Measurements from ENCODE around the gene LUZP4. TPM values are rescaled to one million over a fixed set of nuclear protein-coding genes. Genes with fewer than 3 reads are reported as not detected.
A peak's percentile ranks its signal among the peaks of the same experiment; 100 is the strongest.

The LUZP4 gene, protein sequence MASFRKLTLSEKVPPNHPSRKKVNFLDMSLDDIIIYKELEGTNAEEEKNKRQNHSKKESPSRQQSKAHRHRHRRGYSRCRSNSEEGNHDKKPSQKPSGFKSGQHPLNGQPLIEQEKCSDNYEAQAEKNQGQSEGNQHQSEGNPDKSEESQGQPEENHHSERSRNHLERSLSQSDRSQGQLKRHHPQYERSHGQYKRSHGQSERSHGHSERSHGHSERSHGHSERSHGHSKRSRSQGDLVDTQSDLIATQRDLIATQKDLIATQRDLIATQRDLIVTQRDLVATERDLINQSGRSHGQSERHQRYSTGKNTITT
- not detected for polyA plus RNA-seq (2013)

DNA sequence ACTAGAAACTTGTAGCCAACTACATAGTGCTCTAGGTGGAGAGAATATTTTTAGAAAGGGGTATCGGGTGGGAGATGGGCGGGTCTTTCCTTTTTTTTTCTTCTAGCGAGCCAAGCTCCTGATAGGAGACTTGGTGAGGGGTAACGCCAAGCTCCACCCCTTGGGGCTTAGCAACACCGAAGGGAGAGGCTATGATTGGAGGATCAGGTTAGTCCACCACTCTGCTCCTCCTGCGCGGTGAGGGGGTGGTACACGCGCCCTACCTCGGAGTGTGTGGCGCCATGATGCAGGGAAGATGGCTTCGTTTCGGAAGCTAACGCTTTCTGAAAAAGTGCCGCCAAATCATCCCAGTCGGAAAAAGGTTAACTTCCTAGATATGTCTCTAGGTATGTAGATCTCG is at the start of gene LUZP4:
TSS of gene LUZP4 (plus strand) at position 251 of the 400 bp plus-strand sequence. CDS start at position 296, 45 bp downstream.
- no peaks in the 10 kb centered on the region for H3K36me3 ChIP-seq (ENCODE audit: control insufficient read depth in 4 of 4, insufficient read depth in 4 of 4, low read length in 3 of 4)
- H3K4me3 ChIP-seq (ENCODE audit: control insufficient read depth in 1 of 7, extremely low read depth in 1 of 7, insufficient read depth in 4 of 7, low read depth in 2 of 7, low read length in 6 of 7) = no peak within 1 kb of the TSS
- H3K27ac ChIP-seq (ENCODE audit: insufficient read depth in 1 of 2, low read depth in 1 of 2, low read length in 2 of 2, poor library complexity in 1 of 2, severe bottlenecking in 2 of 2) = no peak within 1 kb of the TSS
- H3K4me1 ChIP-seq (ENCODE audit: control extremely low read depth in 1 of 4, control insufficient read depth in 4 of 4, insufficient read depth in 4 of 4, low read length in 3 of 4) = no peaks in the 10 kb centered on the region
- ChIA-PET POLR2A (no interaction called here), CTCF (no interaction called here)
- 85% methylated on average over 16 of the region's 17 CpGs for WGBS (ENCODE audit: insufficient coverage)
- H3K27me3 ChIP-seq (replicated peaks in 2 of 5; ENCODE audit: control insufficient read depth in 4 of 5, insufficient read depth in 5 of 5, low read length in 4 of 5) = peaks cover 0 to 7% (median 0%) of the 10 kb centered on the region in 5 experiments
- no peak for DNase-seq
- peaks cover 0 to 13% (median 0%) of the 10 kb centered on the region in 5 experiments for H3K9me3 ChIP-seq (ENCODE audit: control extremely low read depth in 1 of 5, control insufficient read depth in 4 of 5, insufficient read depth in 2 of 5, low read depth in 1 of 5, low read length in 4 of 5)

DNA sequence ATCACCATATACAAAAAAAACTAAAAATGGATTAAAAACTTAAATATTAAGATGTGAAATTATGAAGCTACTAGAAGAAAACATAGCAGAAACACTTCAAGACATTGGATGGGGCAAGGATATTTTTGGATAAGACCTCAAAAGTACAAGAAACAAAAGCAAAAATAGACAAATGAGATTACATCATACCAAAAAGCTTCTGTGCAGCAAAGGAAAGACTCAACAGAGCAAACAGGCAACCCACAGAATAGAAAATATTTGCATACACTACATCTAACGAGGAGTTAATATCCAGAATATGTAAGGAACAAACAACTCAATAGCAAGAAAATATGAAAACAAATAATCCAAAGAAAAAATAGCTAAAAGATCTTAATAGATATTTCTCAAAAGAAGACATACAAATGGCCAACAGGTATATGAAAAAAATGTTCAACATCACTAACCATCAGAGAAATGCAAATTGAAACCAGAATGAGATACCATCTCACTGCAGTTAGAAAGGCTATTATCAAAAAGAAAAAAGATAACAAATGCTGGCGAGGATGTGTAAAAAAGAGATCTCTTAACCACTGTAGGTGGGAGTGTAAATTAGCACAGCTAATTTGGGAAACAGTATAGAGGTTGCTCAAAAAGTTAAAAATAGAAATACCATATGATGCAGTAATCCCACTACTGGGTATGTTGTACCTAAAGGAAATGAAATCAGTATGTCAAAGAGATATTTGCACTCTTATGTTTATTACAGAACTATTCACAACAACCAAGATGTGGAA is 37.9 kb upstream of the LUZP4 start:
- 80% methylated on average over 1 of the region's 2 CpGs for WGBS (ENCODE audit: insufficient coverage)
- H3K27ac ChIP-seq (ENCODE audit: insufficient read depth in 1 of 2, low read depth in 1 of 2, low read length in 2 of 2, poor library complexity in 1 of 2, severe bottlenecking in 2 of 2) = no peak overlapping the region
- no peaks in the 10 kb centered on the region for H3K9me3 ChIP-seq (ENCODE audit: control extremely low read depth in 1 of 5, control insufficient read depth in 4 of 5, insufficient read depth in 2 of 5, low read depth in 1 of 5, low read length in 4 of 5)
- POLR2A ChIA-PET = no interaction called here
- H3K36me3 ChIP-seq (ENCODE audit: control insufficient read depth in 4 of 4, insufficient read depth in 4 of 4, low read length in 3 of 4) = no peaks in the 10 kb centered on the region
- H3K4me1 ChIP-seq (ENCODE audit: control extremely low read depth in 1 of 4, control insufficient read depth in 4 of 4, insufficient read depth in 4 of 4, low read length in 3 of 4) = no peaks in the 10 kb centered on the region
- CTCF ChIA-PET = no interaction called here
- H3K27me3 ChIP-seq (replicated peaks in 2 of 5; ENCODE audit: control insufficient read depth in 4 of 5, insufficient read depth in 5 of 5, low read length in 4 of 5) = peaks cover 0 to 2% (median 0%) of the 10 kb centered on the region in 5 experiments
- H3K4me3 ChIP-seq (ENCODE audit: control insufficient read depth in 1 of 7, extremely low read depth in 1 of 7, insufficient read depth in 4 of 7, low read depth in 2 of 7, low read length in 6 of 7) = no peak overlapping the region
- no peak for DNase-seq

DNA sequence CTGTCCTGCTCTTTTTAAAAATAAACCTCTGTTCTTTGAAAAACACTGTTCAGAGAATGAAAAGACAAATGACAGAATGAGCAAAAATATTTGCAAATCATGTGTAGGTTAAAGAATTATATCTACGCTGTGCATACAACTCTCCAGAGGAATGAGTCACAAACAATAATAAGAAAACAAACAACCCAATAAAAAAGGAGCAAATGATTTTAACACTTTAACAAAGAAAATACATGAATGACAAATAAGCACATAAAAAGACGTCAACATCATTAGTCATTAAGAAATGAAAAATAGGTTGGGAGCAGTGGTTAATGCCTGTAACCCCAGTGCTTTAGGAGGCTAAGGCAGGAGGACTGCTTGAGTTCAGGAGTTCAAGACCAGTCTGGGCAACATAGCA is 34.5 kb upstream of the LUZP4 start:
- no peak overlapping the region for H3K27ac ChIP-seq (ENCODE audit: insufficient read depth in 1 of 2, low read depth in 1 of 2, low read length in 2 of 2, poor library complexity in 1 of 2, severe bottlenecking in 2 of 2)

DNA sequence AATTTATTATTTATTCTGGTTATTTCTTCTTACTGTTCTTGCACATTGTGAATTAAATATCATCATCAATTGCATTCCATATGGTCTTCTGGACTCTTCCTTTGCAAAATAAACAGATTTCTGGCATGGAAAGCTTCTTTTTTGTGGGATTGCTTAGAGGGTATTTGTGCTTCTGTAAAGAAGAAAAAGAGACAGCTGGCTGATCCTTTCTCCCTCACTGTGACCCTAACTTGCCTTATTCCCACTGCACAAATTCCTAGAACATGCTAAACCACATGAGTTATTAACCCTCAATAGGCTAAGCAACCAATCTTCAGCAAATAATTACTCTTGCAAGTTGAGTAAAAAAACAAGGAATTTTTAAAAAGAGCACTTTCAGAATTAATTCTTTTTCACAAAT is 31.8 kb upstream of the LUZP4 start:
- Histone ChIP-seq H3K27ac (ENCODE audit: insufficient read depth in 1 of 2, low read depth in 1 of 2, low read length in 2 of 2, poor library complexity in 1 of 2, severe bottlenecking in 2 of 2) (no peak overlapping the region), H3K4me1 (ENCODE audit: control extremely low read depth in 1 of 4, control insufficient read depth in 4 of 4, insufficient read depth in 4 of 4, low read length in 3 of 4) (no peaks in the 10 kb centered on the region), H3K36me3 (ENCODE audit: control insufficient read depth in 4 of 4, insufficient read depth in 4 of 4, low read length in 3 of 4) (no peaks in the 10 kb centered on the region), H3K27me3 (replicated peaks in 2 of 5; ENCODE audit: control insufficient read depth in 4 of 5, insufficient read depth in 5 of 5, low read length in 4 of 5) (peaks cover 0 to 8% (median 0%) of the 10 kb centered on the region in 5 experiments), H3K4me3 (ENCODE audit: control insufficient read depth in 1 of 7, extremely low read depth in 1 of 7, insufficient read depth in 4 of 7, low read depth in 2 of 7, low read length in 6 of 7) (no peak overlapping the region), H3K9me3 (ENCODE audit: control extremely low read depth in 1 of 5, control insufficient read depth in 4 of 5, insufficient read depth in 2 of 5, low read depth in 1 of 5, low read length in 4 of 5) (no peaks in the 10 kb centered on the region)
- no peak for DNase-seq
- POLR2A ChIA-PET = no interaction called here
- CTCF ChIA-PET = no interaction called here

More for the DNA sequence above, 34.5 kb upstream of the LUZP4 start:
- ChIA-PET POLR2A (no interaction called here), CTCF (no interaction called here)
- DNase-seq = no peak
- no CpG with 5 or more reads among the region's 2 CpGs for WGBS (ENCODE audit: insufficient coverage)
- Histone ChIP-seq H3K9me3 (ENCODE audit: control extremely low read depth in 1 of 5, control insufficient read depth in 4 of 5, insufficient read depth in 2 of 5, low read depth in 1 of 5, low read length in 4 of 5) (no peaks in the 10 kb centered on the region), H3K4me1 (ENCODE audit: control extremely low read depth in 1 of 4, control insufficient read depth in 4 of 4, insufficient read depth in 4 of 4, low read length in 3 of 4) (no peaks in the 10 kb centered on the region), H3K36me3 (ENCODE audit: control insufficient read depth in 4 of 4, insufficient read depth in 4 of 4, low read length in 3 of 4) (no peaks in the 10 kb centered on the region), H3K27me3 (replicated peaks in 2 of 5; ENCODE audit: control insufficient read depth in 4 of 5, insufficient read depth in 5 of 5, low read length in 4 of 5) (peaks cover 0 to 5% (median 0%) of the 10 kb centered on the region in 5 experiments), H3K4me3 (ENCODE audit: control insufficient read depth in 1 of 7, extremely low read depth in 1 of 7, insufficient read depth in 4 of 7, low read depth in 2 of 7, low read length in 6 of 7) (no peak overlapping the region)

DNA sequence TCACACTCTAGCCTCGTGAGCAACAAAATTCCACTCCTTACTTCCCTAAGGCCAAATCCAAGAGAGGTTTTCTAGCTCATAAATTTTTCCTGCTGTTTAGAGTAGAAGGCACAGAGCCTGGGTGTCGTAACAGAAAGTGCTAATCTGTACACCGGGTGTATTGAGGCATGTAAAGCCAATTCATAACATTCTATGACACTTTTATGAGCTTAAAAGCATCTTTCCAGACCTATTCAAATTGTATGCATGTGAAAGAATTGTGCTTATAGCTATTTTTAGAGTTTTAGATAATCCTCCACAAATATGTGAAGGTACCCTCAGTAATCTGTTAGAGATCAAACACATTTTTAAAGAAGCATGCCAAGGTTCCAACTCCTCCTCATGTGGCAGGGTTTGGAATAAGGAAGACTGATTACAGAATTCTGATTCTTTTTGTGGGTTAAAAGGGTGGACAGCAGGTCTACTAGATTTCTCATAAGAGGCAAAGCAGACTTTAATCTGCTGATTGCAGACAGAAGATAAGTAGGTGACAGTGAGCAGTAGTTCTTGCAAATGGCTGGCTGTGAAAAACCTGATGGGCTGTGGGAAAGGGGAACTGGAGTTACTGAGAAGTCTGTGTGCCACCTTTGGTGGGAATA is 30.2 kb upstream of the LUZP4 start:
- Histone ChIP-seq H3K36me3 (ENCODE audit: control insufficient read depth in 4 of 4, insufficient read depth in 4 of 4, low read length in 3 of 4) (no peaks in the 10 kb centered on the region), H3K27me3 (replicated peaks in 2 of 5; ENCODE audit: control insufficient read depth in 4 of 5, insufficient read depth in 5 of 5, low read length in 4 of 5) (peaks cover 0 to 11% (median 0%) of the 10 kb centered on the region in 5 experiments), H3K4me3 (ENCODE audit: control insufficient read depth in 1 of 7, extremely low read depth in 1 of 7, insufficient read depth in 4 of 7, low read depth in 2 of 7, low read length in 6 of 7) (no peak overlapping the region), H3K27ac (ENCODE audit: insufficient read depth in 1 of 2, low read depth in 1 of 2, low read length in 2 of 2, poor library complexity in 1 of 2, severe bottlenecking in 2 of 2) (no peak overlapping the region), H3K9me3 (ENCODE audit: control extremely low read depth in 1 of 5, control insufficient read depth in 4 of 5, insufficient read depth in 2 of 5, low read depth in 1 of 5, low read length in 4 of 5) (no peaks in the 10 kb centered on the region), H3K4me1 (ENCODE audit: control extremely low read depth in 1 of 4, control insufficient read depth in 4 of 4, insufficient read depth in 4 of 4, low read length in 3 of 4) (no peaks in the 10 kb centered on the region)
- DNase-seq = peak; percentile 4 to 56 (median 24)
- CTCF ChIA-PET = no interaction called here
- POLR2A ChIA-PET = no interaction called here
- WGBS (ENCODE audit: insufficient coverage) = no CpG with 5 or more reads among the region's 3 CpGs

DNA sequence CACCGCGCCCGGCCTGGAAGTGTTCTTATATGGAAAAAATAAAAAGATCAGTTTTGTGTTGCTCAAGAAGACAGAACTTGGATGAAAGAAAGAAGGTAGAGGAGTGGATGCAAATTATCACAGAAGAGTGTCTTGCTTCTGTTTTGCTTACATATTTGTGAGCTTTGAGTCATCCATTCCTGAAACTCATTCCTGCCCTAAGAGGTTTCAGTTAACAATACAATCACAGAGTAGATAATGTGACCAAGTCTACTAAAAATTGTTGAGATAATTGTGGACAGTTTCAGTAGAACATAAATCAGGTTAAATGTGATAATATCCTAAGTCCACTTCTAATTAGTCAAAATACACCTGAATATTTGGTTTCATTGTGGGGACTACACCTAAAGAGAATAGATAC is 29.2 kb upstream of the LUZP4 start:
- CTCF ChIA-PET = no interaction called here
- DNase-seq = no peak
- WGBS (ENCODE audit: insufficient coverage) = 96% methylated on average over 3 of the region's 3 CpGs

DNA sequence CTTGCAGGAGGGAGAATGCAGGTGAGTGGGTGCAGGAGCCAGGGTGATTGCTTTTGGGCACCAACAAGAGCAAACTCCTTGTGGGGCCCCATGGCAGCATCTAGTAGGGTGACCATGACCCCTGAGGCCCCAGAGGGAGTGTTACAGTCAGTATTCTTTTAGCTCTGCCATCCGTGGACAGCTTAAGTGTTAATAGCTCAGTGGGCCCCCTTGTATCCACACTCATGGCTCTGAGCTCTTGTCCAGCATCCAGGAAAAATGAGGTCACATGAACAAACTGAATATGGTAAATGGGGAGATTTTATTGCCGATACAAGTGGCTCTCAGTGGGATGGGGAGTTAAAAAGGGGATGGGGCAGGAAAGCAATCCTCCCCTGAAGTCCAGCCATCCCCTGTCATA is 28.4 kb upstream of the LUZP4 start:
- Histone ChIP-seq H3K27ac (ENCODE audit: insufficient read depth in 1 of 2, low read depth in 1 of 2, low read length in 2 of 2, poor library complexity in 1 of 2, severe bottlenecking in 2 of 2) (no peak overlapping the region), H3K4me3 (ENCODE audit: control insufficient read depth in 1 of 7, extremely low read depth in 1 of 7, insufficient read depth in 4 of 7, low read depth in 2 of 7, low read length in 6 of 7) (no peak overlapping the region), H3K27me3 (replicated peaks in 2 of 5; ENCODE audit: control insufficient read depth in 4 of 5, insufficient read depth in 5 of 5, low read length in 4 of 5) (peaks cover 0 to 11% (median 0%) of the 10 kb centered on the region in 5 experiments), H3K36me3 (ENCODE audit: control insufficient read depth in 4 of 4, insufficient read depth in 4 of 4, low read length in 3 of 4) (no peaks in the 10 kb centered on the region), H3K9me3 (ENCODE audit: control extremely low read depth in 1 of 5, control insufficient read depth in 4 of 5, insufficient read depth in 2 of 5, low read depth in 1 of 5, low read length in 4 of 5) (no peaks in the 10 kb centered on the region), H3K4me1 (ENCODE audit: control extremely low read depth in 1 of 4, control insufficient read depth in 4 of 4, insufficient read depth in 4 of 4, low read length in 3 of 4) (no peaks in the 10 kb centered on the region)
- no peak for DNase-seq
- 78% methylated on average over 1 of the region's 2 CpGs for WGBS (ENCODE audit: insufficient coverage)
- POLR2A ChIA-PET = no interaction called here
- CTCF ChIA-PET = interaction anchor here (0.6 kb wide), 1 partner anchor 430 kb away, joined by 4 read pairs; no protein-coding TSS in a partner anchor

More for the DNA sequence above, 29.2 kb upstream of the LUZP4 start:
- no peak overlapping the region for H3K27ac ChIP-seq (ENCODE audit: insufficient read depth in 1 of 2, low read depth in 1 of 2, low read length in 2 of 2, poor library complexity in 1 of 2, severe bottlenecking in 2 of 2)
- no peaks in the 10 kb centered on the region for H3K4me1 ChIP-seq (ENCODE audit: control extremely low read depth in 1 of 4, control insufficient read depth in 4 of 4, insufficient read depth in 4 of 4, low read length in 3 of 4)
- no peak overlapping the region for H3K4me3 ChIP-seq (ENCODE audit: control insufficient read depth in 1 of 7, extremely low read depth in 1 of 7, insufficient read depth in 4 of 7, low read depth in 2 of 7, low read length in 6 of 7)
- POLR2A ChIA-PET = no interaction called here
- no peaks in the 10 kb centered on the region for H3K9me3 ChIP-seq (ENCODE audit: control extremely low read depth in 1 of 5, control insufficient read depth in 4 of 5, insufficient read depth in 2 of 5, low read depth in 1 of 5, low read length in 4 of 5)
- H3K27me3 ChIP-seq (replicated peaks in 2 of 5; ENCODE audit: control insufficient read depth in 4 of 5, insufficient read depth in 5 of 5, low read length in 4 of 5) = peaks cover 0 to 11% (median 0%) of the 10 kb centered on the region in 5 experiments
- H3K36me3 ChIP-seq (ENCODE audit: control insufficient read depth in 4 of 4, insufficient read depth in 4 of 4, low read length in 3 of 4) = no peaks in the 10 kb centered on the region
